Stimulated activated CD8-positive, alpha-beta memory T cell treated with anti-CD3 and anti-CD28 coated beads, Interleukin-12 subunit alpha, Interleukin-12 subunit beta, amount 100 ng/mL, for 24 hours (primary cell): ENCODE results near the gene SLC25A42.
"Not testable (repeated sequence)": the region's sequence is repeated elsewhere in the genome, so short reads cannot be mapped to it uniquely, and the experiment has no call there.

Experiments
- DNase-seq: peaks from one replicate; pipeline ENCODE4 v3.0.0-alpha.2; 2020; ENCODE audit errors: extremely low read depth

Gene SLC25A42, protein sequence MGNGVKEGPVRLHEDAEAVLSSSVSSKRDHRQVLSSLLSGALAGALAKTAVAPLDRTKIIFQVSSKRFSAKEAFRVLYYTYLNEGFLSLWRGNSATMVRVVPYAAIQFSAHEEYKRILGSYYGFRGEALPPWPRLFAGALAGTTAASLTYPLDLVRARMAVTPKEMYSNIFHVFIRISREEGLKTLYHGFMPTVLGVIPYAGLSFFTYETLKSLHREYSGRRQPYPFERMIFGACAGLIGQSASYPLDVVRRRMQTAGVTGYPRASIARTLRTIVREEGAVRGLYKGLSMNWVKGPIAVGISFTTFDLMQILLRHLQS

DNA sequence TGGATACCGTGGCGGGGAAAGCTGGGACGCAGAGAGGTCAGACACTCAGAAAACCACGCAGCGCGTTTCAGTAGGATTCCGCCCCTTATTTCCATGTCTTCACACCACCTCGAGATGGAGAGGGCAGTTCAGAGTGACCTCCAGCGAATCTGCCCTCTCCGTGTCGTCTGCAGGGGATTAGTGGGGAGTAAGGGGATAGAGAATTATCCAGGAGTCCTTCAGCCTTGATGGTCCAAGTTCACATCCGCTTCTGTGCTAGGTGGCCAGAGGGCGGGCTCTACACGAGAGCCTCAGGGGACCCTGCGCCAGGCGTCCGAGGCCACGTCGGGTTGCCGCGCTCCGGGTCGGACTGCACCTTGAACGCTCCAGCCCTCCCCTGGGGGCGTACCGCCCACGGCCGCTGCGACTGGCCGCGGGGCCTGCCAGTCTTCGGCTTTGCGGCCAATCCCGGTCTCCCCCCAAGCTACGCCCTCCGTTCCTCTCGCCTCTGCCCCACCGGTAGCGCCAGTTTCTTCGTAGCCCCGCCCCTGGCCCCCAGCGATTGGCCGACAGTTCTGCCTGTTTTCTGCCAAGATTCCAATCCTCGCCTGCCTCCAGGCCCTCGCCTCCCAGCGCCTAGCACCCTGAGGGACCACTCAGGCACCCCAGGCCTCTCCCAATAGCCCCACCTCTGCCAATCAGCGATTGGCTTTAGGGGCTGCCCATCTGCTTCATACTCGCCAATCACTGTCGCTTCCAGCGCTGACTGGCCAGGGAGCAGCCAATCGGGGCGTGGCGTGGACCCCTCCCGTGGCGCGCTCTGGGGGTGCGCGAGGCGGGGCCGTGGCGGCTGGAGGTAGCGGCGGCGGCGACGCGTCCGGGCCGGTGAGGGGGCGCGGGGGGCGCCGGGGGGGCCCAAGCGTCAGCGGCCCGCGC, at the start of gene SLC25A42:
Gene SLC25A42, plus strand, starts transcription at position 812 of the 915 bp plus-strand sequence. CDS start 32,131 bp downstream, outside the sequence.
- peak; percentile 97 for DNase-seq

DNA sequence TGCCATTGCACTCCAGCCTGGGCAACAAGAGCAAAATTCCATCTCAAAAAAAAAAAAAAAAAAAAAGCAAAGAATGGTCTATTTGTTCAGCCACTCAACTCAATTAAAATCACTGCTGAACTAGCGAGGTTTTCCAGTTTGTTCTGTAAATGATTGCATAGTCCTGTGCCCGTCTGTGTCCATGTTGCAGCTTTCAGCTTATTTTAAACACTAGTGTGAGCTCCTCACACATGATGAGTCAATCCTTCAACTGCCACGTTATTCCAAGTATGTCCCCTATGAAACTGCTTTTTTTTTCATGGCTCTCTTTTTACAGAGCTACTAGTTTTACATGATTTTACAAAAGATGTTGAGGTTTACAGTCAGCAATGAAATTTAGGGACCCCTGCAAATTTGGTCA, 42.7 kb upstream of the SLC25A42 start:
- no peak for DNase-seq

DNA sequence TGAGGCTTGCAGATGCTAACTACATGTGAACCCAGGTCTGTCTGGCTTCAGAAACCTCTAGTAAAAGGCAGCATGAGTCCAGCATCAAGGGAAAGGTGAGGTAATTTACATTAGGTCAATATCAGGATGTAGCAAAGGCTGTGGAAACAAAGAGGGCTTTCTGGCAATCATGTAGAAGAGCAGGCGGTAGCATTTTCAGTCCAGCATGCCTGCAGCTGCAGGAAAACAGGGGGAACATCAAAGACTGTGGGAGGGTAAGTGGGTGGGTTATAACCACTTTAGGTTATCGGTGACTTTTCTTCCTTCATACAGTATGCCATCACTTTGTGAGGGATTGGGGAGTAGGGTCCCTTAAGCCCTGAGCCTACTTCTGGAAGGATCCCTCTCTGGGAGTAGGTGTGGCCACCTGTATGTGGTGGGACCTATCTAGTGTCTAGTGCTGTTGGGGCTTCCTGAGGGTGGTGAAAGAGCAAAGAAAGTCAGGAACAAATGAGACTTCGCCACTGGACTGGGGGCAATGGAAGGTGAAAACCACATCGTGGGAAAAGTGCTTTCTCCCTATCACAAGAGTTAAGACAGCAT, 41.3 kb upstream of the SLC25A42 start:
- no peak for DNase-seq

DNA sequence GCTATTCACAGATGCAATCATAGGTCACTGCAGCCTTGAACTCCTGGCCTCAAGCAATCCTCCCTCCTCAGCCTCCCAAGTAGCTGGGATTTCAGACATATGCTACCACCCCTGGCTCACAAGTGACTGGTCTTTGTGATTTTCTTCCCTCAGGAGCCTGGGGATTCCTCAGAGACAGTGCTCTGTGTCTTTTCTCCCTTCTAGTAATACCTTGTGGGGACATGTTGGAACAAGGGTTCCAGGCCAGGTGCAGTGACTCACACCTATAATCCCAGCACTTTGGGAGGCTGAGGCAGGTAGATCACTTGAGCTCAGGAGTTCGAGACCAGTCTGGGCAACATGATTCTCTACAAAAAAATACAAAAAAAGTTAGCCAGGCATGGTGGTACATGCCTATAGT, 40.4 kb upstream of the SLC25A42 start:
- not testable (repeated sequence) for DNase-seq

DNA sequence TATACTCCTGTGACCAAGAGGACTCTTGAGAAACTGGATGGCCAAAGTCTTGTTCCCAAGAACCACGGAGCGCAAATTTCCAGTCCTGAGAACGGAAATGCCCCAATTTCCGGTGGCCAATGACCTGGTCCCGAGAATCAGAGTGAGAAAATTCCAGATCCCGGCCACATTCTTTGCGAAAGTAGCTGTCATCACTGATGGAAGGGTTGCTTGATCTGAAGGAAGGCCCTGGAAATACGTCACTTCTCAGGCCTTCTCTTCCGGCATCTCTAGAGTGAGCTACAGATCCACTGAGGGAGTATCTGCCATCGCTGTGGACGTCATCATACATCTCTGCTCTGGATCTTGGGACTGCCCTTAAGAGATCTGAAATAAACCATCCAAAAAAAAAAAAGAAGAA, 37.9 kb upstream of the SLC25A42 start:
- no peak for DNase-seq

DNA sequence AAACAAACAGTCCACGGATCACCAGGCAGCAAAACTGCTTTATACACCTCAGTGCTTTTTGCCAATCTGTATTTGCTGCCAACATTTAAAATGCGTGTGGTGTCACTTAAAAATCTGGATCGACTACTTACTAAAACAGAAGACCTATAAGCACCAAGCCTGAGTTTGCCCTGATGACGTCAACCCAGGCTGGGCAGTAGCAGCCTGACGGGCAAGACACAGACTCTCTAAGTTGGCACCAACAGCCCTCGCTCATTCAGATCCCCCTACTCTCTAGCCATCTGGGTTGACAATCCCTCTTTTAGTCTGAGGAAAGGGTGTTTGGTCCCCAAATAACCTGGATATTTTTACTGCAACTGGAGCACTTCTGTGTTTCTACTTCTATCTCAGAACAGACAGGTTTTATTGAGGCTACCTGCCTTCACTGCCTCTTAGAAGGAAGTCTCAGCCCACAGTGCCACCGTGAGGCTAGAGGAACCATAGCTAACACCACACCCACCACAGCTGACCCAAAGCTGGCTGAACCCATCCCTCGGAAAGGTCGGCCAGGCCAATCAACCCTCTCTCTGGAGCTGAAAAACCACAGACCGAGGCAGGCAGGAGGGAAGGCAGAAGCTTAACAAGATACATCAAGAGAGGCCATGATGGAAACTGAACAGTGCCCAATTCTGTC, 37.4 kb upstream of the SLC25A42 start:
- DNase-seq, result no peak

DNA sequence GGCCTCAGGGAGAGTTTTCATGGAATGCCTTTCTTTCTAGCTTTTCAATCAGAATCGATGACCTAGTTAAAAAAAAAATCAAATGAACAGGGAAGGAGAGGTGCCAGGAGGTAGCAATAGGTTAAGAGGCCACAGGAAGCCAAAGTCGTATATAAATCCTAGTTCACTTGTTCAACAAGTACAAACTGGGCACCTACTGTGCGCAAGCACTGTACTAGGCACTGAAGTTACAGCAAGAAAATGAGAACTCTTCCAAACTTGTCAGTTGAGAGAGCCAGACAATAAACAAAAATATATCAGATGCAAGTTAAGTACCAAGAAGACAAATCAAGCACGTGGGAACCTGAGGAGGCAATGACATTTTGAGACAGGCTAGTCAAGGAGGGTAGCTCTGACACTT, 36.6 kb upstream of the SLC25A42 start:
- DNase-seq, result no peak

DNA sequence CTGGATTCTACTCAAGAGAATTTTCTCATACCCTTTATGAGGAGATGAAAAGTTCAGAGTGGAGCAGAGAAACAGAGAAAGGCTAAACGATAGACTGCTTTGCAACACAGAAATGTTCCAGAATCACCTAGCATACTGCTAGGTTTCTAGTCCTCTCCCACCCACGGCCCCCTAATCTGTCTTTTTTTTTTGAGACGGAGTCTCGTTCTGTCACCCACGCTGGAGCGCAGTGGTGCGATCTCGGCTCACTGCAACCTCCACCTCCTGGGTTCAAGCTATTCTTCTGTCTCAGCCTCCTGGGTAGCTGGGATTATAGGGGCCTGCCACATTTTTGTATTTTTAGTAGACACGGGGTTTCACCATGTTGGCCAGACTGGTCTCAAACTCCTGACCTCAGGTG, 35.3 kb upstream of the SLC25A42 start:
- DNase-seq, result no peak

DNA sequence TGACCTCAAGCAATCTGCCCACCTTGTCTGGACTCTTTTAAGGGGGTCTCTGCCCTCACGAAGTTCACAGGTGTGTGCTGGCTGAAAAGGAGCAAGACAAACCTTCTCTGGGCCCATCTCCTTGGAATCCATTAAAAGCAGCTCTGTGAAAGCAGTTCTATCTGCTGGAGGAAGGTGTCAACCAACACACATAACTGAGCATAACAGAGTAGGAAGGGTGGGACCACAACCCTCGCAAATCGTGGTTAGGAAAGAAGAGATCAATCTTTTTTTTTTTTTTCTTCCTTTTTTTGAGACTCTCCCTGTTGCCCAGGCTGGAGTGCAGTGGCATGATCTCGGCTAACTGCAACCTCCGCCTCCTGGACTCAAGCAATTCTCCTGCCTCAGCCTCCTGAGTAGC, 31.9 kb upstream of the SLC25A42 start:
- no peak for DNase-seq

DNA sequence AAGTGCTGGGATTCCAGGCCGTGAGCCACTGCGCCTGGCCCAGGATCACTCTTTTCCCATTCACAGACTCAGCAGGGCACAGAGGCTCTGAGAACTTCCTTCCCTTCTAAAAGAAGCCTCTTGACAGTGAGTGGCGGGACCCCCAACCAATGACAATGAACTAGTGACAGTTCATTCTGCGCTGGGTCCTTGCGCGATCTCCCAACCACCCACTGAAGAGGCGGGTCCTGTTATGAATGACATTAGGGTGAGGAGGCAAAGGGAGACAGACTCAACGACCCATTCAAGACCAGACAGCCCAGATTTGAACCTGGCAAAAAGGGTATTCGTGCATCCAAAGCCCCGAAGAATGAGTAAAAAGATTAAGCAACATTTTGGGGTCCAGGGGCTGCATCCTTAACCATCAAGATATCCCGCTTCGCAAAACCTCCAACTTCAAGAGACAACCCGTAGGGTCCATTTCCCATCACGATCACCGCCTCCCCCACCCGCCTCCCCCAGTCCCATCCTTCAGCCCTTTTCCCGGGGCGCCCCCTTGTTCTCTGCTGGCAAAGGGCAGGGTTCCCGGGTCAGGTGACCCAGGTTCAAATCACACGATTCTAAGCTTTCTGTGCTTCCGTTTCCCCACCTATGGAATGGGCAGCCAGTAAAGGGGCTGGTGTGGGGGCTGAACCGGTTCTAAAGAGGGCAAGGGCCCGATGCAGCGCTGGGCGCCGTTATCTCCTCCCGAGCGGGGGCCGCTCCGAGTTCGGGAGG, 31.2 kb upstream of the SLC25A42 start:
- DNase-seq, result peak; percentile 63

DNA sequence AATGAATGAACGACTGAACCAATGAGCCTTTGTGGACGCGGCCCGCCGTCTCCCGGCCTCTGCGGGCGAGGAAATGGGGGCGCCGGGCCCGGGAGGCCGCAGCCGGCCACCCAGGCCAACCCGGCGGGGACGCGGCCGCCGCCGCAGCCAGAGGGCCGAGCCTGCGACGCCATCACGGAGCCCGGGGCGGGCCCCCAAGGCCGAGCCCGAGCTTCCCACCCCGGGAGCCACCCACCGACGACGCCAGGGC, 30.7 kb upstream of the SLC25A42 start:
- no peak for DNase-seq

DNA sequence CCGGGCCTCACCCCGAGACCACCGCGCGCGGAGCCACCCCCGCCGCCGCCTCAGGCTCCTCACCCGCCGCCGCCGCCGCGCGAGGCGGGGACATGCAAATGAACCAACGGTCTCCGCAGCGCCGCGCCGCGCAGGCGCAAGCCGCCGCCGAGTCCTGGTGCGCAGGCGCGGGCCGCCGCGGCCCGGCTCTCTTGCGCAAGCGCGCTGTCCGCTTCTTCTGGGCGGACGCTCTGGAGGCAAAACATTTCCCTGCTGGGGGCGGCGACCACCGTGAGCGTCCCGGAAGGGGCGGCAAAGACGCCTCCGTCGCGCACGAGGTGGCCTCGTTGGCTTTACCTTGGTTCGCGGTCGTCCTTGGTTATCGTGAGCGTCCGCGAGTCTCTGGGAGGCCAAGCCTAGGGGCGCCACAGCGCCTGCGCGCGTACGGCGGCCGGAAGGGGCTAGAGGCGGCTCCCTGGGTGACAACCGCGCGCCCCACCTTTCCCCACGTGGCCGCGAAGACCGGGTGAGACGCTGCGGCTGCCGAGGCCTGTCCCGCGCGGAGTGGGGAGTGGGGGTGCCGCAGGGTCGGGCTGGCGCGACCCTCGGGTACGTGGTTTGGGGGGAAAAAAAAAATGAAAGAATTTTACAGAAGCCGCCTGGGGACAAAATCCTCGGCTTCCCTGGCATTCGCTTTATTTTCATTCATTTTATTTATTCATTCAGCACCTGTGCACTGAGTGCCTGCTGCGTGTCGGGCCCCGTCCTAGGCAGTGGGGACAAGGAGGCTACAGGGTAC, 30.2 kb upstream of the SLC25A42 start, which contains the start of the genes ARMC6 and SUGP2:
Gene ARMC6, plus strand, starts transcription at position 178 of the 778 bp plus-strand sequence. CDS start 607 bp downstream, outside the sequence.
Gene SUGP2, minus strand, starts transcription at position 92 of the 778 bp plus-strand sequence. CDS start 2,446 bp downstream, outside the sequence.
- DNase-seq, result peak; percentile 74

DNA sequence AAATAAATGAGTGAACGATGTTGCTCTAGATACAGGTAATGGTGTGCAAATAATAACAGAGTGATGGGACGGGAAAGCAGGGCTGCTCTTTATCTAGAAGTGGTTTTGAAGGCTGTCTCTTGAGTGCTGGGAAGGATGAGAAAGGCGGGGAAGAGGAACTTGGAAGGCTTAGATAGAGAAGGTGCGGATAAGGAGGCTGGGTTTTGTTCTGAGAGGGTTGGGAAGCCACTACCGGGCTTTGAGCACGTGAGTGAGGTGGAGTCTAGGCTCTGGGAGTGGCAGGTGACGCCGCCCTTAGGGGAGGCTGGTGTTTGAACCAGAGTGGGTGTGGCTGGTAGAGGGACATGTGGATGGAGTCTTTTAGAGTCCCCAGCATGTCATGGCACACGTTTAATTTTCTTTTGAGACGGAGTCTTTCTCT, 29.6 kb upstream of the SLC25A42 start:
- DNase-seq, result peak; percentile 45

DNA sequence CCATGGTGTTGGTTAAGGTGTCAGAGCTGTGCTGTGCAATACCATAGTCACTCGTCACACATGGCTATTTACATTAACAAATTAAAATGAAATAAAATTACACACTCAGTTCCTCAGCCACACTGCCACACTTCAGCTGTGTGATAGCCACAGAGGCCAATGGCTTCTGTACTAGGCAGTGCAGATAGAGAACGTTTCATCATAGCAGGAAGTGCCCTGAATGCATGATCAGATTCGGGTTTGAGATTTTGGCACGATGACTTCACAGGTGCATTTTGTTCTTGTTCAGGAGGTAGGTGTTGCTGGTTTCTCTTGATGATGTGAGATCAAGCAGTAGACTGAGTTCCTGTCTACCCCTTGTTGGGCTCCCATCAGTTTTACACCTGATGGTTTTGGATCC, 23.9 kb upstream of the SLC25A42 start:
- no peak for DNase-seq

DNA sequence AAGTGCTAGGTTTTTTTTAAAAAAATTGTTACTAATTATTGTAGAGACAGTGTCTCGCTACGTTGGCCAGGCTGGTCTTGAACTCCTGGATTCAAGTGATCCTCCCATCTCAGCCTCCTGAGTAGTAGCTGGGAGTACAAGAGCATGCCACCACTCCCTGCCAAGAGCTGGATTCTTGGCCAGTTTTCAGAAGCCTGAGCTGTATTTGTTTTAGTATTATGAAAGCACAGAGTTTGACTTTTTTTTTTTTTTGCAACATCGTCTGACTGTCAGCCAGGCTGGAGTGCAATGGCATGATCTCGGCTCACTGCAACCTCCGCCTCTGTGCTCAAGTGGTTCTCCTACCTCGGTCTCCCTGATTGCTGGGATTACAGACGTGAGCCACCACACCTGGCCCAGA, 23.4 kb upstream of the SLC25A42 start:
- DNase-seq, result no peak

DNA sequence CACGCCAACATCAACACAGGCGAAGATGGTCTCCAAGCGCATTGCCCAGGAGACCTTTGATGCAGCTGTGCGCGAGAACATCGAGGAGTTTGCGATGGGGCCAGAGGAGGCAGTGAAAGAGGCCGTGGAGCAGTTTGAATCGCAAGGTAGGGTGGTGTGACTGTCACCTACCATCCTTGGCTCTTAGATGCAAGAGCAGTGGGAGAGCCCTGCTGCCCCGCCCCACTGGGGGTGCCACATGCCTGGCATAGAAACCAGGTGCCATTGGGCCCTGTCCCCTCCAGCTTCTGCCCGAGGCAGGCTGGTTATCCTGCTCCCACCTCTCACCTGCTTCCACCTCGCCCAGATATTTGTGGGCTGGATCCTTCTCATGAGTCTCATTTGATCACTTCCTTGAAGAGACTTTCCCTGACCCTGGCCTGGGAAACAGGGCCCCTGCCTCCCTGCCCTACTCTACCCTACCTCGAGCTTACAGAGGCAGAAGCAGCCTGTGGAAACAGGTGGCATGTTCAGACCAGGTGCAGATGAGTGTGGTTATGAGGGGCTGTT, 21.0 kb upstream of the SLC25A42 start:
- DNase-seq, result no peak

DNA sequence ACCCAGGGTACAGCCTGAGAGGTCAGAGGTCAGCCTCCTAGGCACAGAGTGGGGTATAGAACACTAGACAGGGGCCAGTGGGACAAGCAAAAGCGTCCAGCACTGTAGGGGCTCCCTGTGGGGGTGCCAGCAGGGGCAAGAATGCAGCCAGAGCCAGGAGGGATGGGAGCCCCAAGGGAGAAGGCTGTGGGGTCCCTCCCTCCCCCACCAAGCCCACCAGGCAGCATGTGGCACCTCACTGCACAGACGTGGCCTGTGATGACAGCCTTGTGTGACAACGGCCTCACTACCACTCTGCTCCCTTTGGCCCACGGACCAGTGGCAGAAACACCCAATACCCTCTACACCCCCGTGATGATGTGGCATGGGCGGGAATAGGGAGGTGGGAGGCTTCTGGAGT, 20.3 kb upstream of the SLC25A42 start:
- no peak for DNase-seq

DNA sequence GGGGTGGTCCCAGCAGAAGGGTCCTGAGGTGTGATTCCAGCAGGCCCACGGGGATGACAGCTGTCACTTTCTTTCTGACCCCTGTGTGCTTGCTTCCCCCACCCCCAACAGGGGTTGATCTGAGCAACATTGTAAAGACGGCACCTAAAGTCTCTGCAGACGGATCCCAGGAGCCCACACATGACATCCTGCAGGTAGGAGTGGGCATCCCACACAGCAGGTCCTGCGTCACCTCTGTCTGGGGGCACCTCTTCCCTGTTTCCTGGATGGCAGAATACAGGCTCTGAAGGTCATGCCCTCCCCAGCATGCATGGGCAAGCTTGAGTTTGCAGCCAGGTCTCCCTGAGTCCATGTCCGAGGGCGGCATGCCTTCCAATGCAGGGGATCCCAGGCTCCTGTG, 19.9 kb upstream of the SLC25A42 start:
- no peak for DNase-seq

DNA sequence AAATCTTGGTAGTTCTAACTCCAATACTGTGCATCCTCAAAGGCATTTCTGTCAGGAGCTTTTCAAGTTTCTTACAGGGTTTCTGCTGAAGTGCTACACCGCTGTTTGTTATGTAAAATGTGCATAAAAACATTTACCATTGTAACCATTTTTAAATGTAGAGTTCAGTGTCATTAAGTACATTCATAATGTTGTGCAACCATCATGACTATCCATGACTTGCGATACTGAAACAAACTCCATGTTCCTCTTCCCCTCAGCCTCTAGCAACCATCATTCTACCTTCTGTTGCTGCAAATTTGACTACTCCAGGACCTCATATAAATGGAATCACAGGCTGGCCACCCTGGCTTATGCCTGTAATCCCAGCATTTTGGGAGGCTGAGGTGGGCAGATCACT, 14.4 kb upstream of the SLC25A42 start:
- no peak for DNase-seq

DNA sequence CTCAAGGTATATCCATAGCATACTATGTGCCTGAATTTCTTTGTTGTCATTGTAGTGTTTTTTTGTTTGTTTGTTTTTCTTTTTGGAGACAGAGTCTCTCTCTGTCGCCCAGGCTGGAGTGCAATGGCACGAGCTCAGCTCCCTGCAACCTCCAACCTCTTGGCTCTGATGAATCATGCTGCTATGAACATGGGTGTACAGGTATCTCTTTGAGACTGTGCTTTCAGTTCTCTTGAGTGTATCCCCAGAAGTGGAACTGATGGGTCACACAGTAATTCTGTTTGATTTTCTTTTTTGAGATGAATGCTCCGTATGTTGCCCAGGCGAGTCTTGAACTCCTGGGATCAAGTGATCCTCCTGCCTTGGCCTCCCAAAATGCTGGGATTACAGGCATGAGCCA, 13.7 kb upstream of the SLC25A42 start:
- no peak for DNase-seq
